GM12892 (cell line): ENCODE results near the gene LOXL1.

Experiments
- POLR2A ChIP-seq: IDR thresholded peaks from 2 replicates; pipeline ENCODE4 v1.6.1; 2011; ENCODE audit warnings: low read depth, low read length, control low read depth
- POLR2AphosphoS5 ChIP-seq: IDR thresholded peaks from 2 replicates; pipeline ENCODE4 v1.6.1; 2011; ENCODE audit warnings: low read depth, low read length, control low read depth
- TAF1 ChIP-seq: IDR thresholded peaks from 2 replicates; pipeline ENCODE4 v1.6.1; 2011; ENCODE audit warnings: low read depth, mild to moderate bottlenecking, control low read depth, low read length, borderline replicate concordance

GRCh38 chr15:73945130-73945508 is 18.9 kb downstream of the LOXL1 start:
- TF ChIP-seq POLR2AphosphoS5: no peak
- no peak for TF ChIP-seq POLR2A
- no peak for TF ChIP-seq TAF1
